Skin epidermis (tissue), 12 donors: ENCODE results near the gene ARHGAP22.
A peak's percentile ranks its signal among the peaks of the same experiment; 100 is the strongest.

Experiments
- H3K27ac ChIP-seq, 21 experiments: fragments of 200-600 bp; sonication (generic) in 11 of 21; one replicate each; pipeline ENCODE4 v1.5.0; 2020; ENCODE audit warnings: mild to moderate bottlenecking in 3 of 21, inconsistent platforms in 2 of 21, moderate library complexity in 2 of 21
- H3K4me3 ChIP-seq, 7 experiments: fragments of 200-600 bp; sonication (generic) in 2 of 7; one replicate each; pipeline ENCODE4 v1.5.0; 2020; ENCODE audit warnings: inconsistent platforms in 2 of 7, mild to moderate bottlenecking in 2 of 7, moderate library complexity in 1 of 7

ARHGAP22 gene

GRCh38 chr10:48474765-48475365 lies 130.0 kb downstream of the ARHGAP22 start:
- Histone ChIP-seq H3K4me3 (no peak overlapping the region), H3K27ac (no peak overlapping the region)

DNA sequence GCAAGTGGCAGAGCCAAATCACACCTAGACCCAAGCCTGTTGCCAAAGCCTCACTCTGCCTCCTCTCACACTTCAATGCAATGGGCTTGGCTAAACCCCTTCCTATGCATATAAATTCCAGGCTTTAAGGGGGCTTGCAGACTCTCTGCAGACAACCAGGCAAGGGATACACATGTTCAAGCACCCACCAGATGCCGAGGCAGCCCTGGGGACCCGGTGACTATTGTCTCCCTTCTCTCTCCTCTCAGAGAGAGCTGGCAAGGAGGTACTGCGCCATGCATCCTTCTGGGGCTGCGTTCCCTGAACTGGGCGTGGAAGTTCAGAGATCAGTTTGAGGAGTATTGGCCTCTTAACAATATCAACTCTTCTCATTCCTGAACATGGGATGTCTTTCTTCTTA lies 131.2 kb downstream of the ARHGAP22 start:
- no peak overlapping the region for H3K27ac ChIP-seq
- no peak overlapping the region for H3K4me3 ChIP-seq

DNA sequence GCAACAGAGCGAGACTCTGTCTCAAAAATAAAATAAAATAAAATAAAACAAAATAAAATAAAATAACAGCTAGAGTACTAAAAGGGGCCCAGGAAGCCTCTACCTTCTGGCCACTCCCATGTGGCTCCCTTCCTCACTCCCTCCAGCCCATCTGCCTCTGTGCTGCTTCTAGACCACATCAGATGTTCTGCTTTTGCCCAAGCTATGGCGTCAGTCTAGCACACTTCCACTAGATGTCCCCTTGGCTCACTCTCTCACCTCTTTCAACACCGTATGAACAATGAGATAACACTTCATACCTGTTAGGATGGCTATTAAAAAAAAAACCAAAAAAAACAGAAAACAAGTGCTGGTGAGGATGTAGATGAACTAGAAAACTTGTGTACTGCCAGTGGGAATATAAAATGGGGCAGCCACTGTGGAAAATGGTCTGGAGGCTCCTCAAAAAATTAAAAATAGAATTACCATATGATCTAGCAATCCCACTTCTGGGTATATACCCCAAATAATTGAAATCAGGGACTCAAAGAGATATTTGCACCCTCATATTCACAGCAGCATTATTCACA lies 132.3 kb downstream of the ARHGAP22 start:
- Histone ChIP-seq H3K27ac (no peak overlapping the region), H3K4me3 (no peak overlapping the region)

- Histone ChIP-seq H3K4me3 (no peak overlapping the region), H3K27ac (no peak overlapping the region)
Observed at GRCh38 chr10:48470893-48471805, 133.7 kb downstream of the ARHGAP22 start.

DNA sequence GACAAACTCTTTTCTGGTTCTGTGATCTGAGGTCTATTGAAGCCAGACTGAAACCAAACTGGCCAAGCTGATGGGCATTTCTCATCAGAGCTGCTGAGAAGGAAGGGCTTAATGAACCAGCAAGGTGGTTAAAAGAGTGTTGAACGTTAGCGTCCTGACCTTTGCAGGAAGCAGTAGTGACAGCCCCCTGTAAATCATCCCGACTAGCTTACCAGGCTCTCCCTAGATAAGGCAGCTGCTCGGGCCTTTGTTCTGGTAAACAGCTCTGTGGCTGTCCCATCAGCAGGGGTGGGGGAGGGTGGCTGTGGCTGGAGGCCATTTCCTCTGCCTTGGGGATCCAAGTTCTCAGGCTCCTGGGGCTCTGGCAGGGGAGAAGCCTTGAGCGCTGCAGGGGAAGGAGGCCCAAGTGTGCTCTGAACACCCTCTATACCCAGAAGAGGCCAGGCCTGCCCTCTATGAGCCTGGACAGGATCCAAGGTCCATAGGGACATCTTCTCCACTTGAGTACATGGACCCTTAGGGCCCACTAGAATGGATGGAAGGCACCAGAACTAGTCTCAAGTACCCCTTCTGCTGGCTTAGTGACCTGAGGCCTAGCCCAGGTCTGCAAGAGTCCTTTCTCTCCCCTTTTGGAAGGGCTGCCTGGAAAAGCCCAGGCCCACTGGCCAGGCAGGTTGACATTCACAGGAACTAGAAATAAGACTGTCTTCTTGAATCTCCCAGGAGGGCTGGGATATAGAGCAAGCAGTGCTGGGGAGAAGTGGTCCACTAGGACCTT lies 134.6 kb downstream of the ARHGAP22 start:
- H3K4me3 ChIP-seq: no peak overlapping the region
- H3K27ac ChIP-seq: no peak overlapping the region

DNA sequence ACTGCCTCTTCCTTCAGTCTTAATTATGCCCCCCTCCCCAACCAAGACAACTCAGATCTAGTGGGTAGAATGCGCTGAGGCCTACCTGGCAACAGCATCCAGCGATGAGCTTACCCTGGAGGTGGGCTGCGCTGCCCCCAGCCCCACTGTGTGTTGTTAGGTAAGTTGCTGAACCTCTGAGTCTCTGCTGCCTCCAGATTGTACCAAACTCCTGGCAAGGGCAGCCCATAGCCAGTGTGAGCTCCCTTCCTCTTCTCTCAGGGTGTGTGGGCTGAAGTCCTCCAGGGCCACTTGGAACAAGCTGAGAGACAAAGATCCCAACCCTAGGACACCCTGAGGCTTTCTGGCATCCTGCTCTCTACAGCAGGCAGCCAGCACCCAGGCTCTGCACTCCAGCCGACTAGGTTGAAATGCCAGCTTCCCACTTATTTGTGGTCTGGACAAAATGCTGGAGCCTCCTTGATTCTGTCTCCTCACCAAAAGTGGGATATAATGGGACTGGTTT lies 135.3 kb downstream of the ARHGAP22 start:
- Histone ChIP-seq H3K4me3 (no peak overlapping the region), H3K27ac (peak overlapping the region in 1 of 21 experiments; percentile 14)

DNA sequence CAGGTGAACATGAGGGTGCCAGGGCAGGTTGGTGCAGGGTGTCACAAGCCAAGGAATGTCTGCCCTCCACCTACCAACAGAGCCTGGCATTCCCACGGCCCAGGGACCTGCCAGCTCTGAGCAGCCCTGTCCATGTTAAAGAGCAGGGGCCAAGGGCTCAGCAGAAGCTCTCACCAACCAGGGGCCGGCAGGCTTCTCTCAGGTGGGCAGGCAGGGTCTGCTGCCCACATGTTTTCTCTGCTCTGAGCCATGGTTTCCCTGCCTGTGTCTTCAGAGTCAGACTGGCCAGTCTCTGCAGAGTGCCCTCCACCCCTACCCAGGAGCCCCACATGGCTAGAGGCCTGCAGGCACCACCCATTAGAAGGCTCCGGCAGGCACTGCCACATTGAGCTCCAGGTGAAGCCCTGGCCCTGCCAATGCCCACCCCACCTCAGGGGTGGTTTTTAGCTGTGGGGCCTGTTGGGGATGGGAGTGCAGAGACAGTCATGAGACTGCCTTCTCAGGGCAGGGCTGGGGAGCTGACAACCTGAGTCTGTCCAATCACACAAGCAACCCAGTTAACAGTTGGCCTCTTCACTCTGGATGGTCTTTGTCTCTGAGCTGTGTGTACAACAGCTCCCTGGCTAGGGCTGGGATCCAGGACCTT lies 135.9 kb downstream of the ARHGAP22 start:
- Histone ChIP-seq H3K4me3 (no peak overlapping the region), H3K27ac (peak overlapping the region in 1 of 21 experiments; percentile 14)

DNA sequence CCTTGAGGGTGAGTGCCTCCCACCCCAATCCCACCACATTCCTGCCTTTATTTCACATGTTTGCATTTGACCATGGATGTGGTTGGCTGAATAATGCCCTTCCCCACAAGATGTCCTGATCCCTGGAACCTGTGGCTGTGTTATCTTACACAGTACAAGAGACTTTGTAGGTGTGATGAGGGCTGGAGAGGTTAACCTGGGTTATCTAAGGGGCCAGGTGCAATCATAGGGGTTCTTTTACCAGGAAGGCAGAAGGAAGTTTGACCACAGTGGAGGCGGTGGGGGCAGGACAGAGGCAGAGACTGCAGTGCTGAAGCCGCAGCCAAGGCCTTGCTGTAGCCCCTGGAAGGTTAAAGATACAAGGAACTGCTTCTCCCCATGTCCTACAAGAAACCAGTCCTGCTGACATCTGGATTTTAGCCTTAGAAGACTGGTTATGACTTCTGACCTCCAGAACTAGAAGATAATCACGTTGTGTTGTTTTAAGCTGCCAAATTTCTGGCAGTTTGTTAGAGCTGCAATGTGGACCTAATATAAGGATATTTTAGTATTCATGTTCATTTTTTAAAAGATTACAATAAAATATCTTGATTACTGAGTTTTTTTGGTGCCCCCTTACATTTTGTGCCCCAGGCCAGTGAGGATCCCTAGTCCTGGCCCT lies 136.6 kb downstream of the ARHGAP22 start:
- no peak overlapping the region for H3K4me3 ChIP-seq
- no peak overlapping the region for H3K27ac ChIP-seq

- no peak overlapping the region for H3K4me3 ChIP-seq
- H3K27ac ChIP-seq: no peak overlapping the region
Observed at GRCh38 chr10:48467669-48468068, 137.2 kb downstream of the ARHGAP22 start.

- Histone ChIP-seq H3K4me3 (peak overlapping the region in 1 of 7 experiments; percentile 27), H3K27ac (no peak overlapping the region)
Observed at GRCh38 chr10:48466611-48467240, 138.1 kb downstream of the ARHGAP22 start.

DNA sequence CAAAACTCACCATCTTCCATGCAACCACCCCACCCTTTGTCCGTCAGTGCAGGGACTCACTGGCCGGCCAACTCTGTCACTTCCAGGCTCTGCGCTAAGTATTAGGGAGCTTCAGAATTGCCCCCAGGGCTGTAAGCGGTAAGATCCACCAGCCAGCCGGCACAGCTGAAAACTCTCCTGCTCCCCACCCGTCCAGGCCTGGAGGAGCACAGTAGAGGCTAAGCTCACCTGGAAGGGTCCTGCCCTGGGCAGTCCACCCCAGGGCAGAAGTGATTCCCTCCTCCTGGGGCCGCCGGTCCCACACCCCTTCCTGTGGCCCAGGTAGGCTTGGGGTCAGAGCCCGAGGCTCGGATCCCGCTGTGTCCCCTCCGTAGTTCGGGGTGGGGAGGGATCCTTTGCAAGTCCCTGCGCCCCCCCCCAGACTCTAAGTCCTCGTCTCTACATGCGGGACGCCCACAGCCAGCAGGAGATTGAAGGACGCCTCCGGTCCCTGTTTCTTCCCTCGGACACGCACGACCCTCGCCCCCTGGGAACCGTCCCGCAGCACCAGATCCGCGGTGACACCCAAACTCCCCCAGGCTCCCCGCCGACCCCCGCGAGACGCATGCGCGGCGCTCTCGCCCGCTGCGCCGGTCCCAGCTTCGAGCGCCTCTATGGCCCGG lies 138.9 kb downstream of the ARHGAP22 start:
- H3K27ac ChIP-seq: no peak overlapping the region
- peak overlapping the region in 4 of 7 experiments; percentile 6 to 27 (median 8) for H3K4me3 ChIP-seq

DNA sequence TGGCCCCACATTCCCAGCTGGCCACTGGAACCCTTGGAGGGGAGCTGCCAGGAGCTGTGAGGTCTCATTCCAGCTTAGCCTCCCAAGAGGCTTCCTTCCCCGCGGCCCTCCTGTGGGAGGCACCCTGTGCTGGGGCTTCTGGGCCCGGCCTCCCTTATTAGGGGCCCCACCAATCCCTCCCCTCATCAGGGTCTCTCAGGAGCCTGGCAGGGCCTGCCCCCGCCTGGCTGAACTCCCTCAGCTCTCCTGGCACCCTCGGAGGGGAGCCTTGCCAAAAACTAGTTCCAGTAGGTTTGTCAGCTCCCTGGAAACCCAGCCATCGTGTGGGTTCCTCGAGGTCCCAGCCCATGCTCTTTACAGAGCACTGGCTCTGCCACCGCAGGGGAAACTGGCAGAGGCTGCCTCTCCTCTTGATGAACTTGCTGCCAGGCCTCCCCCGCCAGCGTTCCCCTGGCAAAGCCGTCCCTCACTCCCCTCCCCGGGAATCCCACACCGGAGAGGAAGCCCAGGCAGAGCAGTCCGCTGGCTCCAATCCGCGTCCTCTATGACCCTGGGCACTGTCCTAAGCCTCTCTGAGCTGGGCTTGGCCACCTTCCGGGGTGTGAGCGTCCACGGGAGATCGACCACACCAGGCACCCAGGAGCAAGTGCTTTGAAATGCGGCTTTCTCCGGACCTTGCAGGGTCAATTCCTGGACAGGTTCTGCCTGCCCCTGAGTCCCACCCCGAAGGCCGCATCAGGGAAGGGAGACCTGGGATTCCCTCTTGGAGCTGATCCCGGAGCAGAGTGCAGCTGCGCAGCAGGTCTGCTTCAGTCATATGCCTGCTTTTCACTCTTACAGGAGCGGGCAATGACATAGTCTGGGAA lies 139.8 kb downstream of the ARHGAP22 start:
- H3K27ac ChIP-seq: no peak overlapping the region

DNA sequence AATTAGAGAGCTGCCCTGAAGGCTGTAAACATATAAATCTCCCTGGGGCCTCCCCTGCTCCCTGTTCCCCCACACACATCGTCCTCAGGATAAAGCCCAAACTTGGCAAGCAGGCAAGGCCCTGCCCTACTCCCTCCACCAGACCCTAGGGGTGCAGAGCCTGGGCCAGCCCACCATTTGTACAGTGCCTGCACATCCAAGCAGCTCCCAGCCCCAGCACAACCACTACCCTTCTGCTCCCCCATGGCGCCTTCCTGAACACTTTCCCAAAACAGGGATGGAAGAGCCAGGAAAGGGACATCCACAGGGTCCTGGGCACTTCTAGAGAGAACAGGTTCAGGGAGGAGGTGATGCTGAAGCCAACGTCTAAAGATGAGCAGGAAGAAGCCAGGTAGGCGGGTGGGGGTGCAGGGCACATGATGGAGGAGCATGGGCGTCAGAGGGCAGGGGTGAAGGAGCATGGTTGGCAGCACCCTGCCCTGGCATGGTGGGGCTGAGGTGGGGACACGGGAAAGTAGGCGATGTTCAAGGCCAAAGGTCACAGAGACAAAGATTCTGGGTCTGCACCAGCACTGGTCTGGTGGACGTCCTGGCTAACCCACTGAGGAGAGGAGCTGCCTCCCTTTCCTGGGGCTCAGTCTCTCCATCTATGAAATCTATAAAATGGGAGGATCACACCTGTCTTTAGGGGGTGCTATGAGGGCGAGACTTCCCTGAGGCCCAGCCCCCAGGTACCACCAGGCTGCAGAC lies 140.6 kb downstream of the ARHGAP22 start:
- Histone ChIP-seq H3K4me3 (no peak overlapping the region), H3K27ac (no peak overlapping the region)

More for the DNA sequence above, 139.8 kb downstream of the ARHGAP22 start:
- H3K4me3 ChIP-seq: peak overlapping the region in 1 of 7 experiments; percentile 27

GRCh38 chr10:48463318-48464003 lies 141.4 kb downstream of the ARHGAP22 start:
- H3K27ac ChIP-seq: no peak overlapping the region
- H3K4me3 ChIP-seq: no peak overlapping the region

- Histone ChIP-seq H3K27ac (no peak overlapping the region), H3K4me3 (no peak overlapping the region)
Observed at GRCh38 chr10:48462482-48463020, 142.3 kb downstream of the ARHGAP22 start.
